Measurements from ENCODE around the gene PCDHAC1. TPM values are rescaled to one million over a fixed set of nuclear protein-coding genes. Genes with fewer than 3 reads are reported as not detected.
"Not testable (repeated sequence)": the region's sequence is repeated elsewhere in the genome, so short reads cannot be mapped to it uniquely, and the experiment has no call there.

The PCDHAC1 gene
- total RNA-seq (2014; rRNA removed) (4.8 and 6.2 TPM in 2 replicates), Bru-seq, nascent RNA (percentile 81 among the genes with signal in this experiment), BruChase-seq, experiment 1, labeled RNA remaining after a 6-hour chase (percentile 93 among the genes with signal in this experiment), BruChase-seq, experiment 2, labeled RNA remaining after a 2-hour chase (percentile 85 among the genes with signal in this experiment)
- long read RNA-seq, full-length matches to known transcripts, result 20 of 20 reads
- long read RNA-seq, partial matches to known transcripts, result 0 of 20 reads
- long read RNA-seq, other reads (novel, unspliced or antisense), result 0 of 20 reads

GRCh38 chr5:140925806-140926442 is at the start of gene PCDHAC1:
PCDHAC1 (plus strand) TSS chr5:140926299; CDS start chr5:140926893, 594 bp downstream.
- peak within 1 kb of the TSS; percentile 90 for H2AFZ ChIP-seq (ENCODE audit: low read length)
- DNase-seq (peak; percentile 3), ATAC-seq (peak; percentile 76)
- H3K4me3 ChIP-seq (ENCODE audit: low read length), result peak within 1 kb of the TSS; percentile 91
- no peaks in the 10 kb centered on the region for H4K20me1 ChIP-seq (ENCODE audit: low read length)
- no peaks in the 10 kb centered on the region for H3K9me2 ChIP-seq (replicated peaks; ENCODE audit: low read length)
- no peaks in the 10 kb centered on the region for H3K36me3 ChIP-seq (ENCODE audit: low read depth, low read length)
- H3K4me1 ChIP-seq (ENCODE audit: insufficient read depth, low read length), result peaks cover 8% of the 10 kb centered on the region
- H3K27me3 ChIP-seq (ENCODE audit: low read length), result no peaks in the 10 kb centered on the region
- H3K4me2 ChIP-seq (ENCODE audit: low read length), result peak within 1 kb of the TSS; percentile 91
- no peaks in the 10 kb centered on the region for H3K9me3 ChIP-seq (ENCODE audit: low read length)
- ChIA-PET CTCF (interaction anchor here (0.7 to 2.7 kb wide), 4 partner anchors 43 to 206 kb away, joined by 3 to 66 read pairs (median 4); no protein-coding TSS in a partner anchor), POLR2A (ENCODE audit: unreplicated experiment) (interaction anchor here (0.6 to 0.7 kb wide), 2 partner anchors 78 to 104 kb away, joined by 3 to 5 read pairs; partner anchors contain the start of gene PCDHA5)
- no peaks in the 10 kb centered on the region for H3F3A ChIP-seq (ENCODE audit: low read length, unreplicated experiment)
- peak within 1 kb of the TSS; percentile 45 for H3K27ac ChIP-seq (ENCODE audit: low read length)
- peaks cover 12% of the 10 kb centered on the region; the same call in 1 of the 2 replicates for H3K79me2 ChIP-seq (ENCODE audit: low read length)
- intact Hi-C loops (cut with micrococcal nuclease), result loop anchor here (1.0 to 5.0 kb wide), 5 partner anchors 41 to 114 kb away; partner anchors contain the start of genes PCDHA12, PCDHA13 and PCDHAC2
- peak within 1 kb of the TSS; percentile 63 for H3K9ac ChIP-seq (ENCODE audit: low read length)
- no TSS peak for BruUV-seq (replicated peaks)
- TF ChIP-seq EZH2phosphoT487 (IDR thresholded peaks at IDR 0.05; ENCODE audit: borderline replicate concordance, low read length) (no peak), EZH2 (IDR thresholded peaks at IDR 0.05; ENCODE audit: low read length, unreplicated experiment) (no peak), CTCF (conservative IDR thresholded peaks at IDR 0.05; ENCODE audit: low read depth, low read length) (no peak)

GRCh38 chr5:140876541-140877261 is 49.4 kb upstream of the PCDHAC1 start:
- DNase-seq; H3K27me3 ChIP-seq (ENCODE audit: low read length); H3K9me3 ChIP-seq (ENCODE audit: low read length); H3K36me3 ChIP-seq (ENCODE audit: low read depth, low read length); intact Hi-C loops (cut with micrococcal nuclease); BruUV-seq (replicated peaks); H3F3A ChIP-seq (ENCODE audit: low read length, unreplicated experiment); ATAC-seq; H3K79me2 ChIP-seq (ENCODE audit: low read length); H4K20me1 ChIP-seq (ENCODE audit: low read length); H2AFZ ChIP-seq (ENCODE audit: low read length); H3K4me3 ChIP-seq (ENCODE audit: low read length); CTCF ChIA-PET; H3K9me2 ChIP-seq (replicated peaks; ENCODE audit: low read length); H3K27ac ChIP-seq (ENCODE audit: low read length); H3K9ac ChIP-seq (ENCODE audit: low read length); POLR2A ChIA-PET (ENCODE audit: unreplicated experiment): not testable (repeated sequence)
- peaks cover 22% of the 10 kb centered on the region for H3K4me1 ChIP-seq (ENCODE audit: insufficient read depth, low read length)
- 0 out of 2 replicates have a peak overlapping the region, but pooled peaks have one; percentile 89 for H3K4me2 ChIP-seq (ENCODE audit: low read length)

- no peaks in the 10 kb centered on the region for H3K9me2 ChIP-seq (replicated peaks; ENCODE audit: low read length)
- no peak overlapping the region for H3K9ac ChIP-seq (ENCODE audit: low read length)
- no peak overlapping the region for H3K4me2 ChIP-seq (ENCODE audit: low read length)
- H3K4me1 ChIP-seq (ENCODE audit: insufficient read depth, low read length), result peaks cover 23% of the 10 kb centered on the region
- TF ChIP-seq CTCF (conservative IDR thresholded peaks at IDR 0.05; ENCODE audit: low read depth, low read length), result no peak
- no peak for TF ChIP-seq EZH2phosphoT487 (IDR thresholded peaks at IDR 0.05; ENCODE audit: borderline replicate concordance, low read length)
- no peak for TF ChIP-seq EZH2 (IDR thresholded peaks at IDR 0.05; ENCODE audit: low read length, unreplicated experiment)
- H3K27ac ChIP-seq (ENCODE audit: low read length), result no peak overlapping the region
- intact Hi-C loops (cut with micrococcal nuclease), result no loop called here
- POLR2A ChIA-PET (ENCODE audit: unreplicated experiment), result no interaction called here
- H2AFZ ChIP-seq (ENCODE audit: low read length), result no peak overlapping the region
- ATAC-seq (no peak), DNase-seq (no peak)
- no TSS peak for BruUV-seq (replicated peaks)
- no peaks in the 10 kb centered on the region for H3K36me3 ChIP-seq (ENCODE audit: low read depth, low read length)
- CTCF ChIA-PET, result no interaction called here
- H3K27me3 ChIP-seq (ENCODE audit: low read length), result no peaks in the 10 kb centered on the region
- H3K79me2 ChIP-seq (ENCODE audit: low read length), result peaks cover 9% of the 10 kb centered on the region; the same call in 1 of the 2 replicates
- no peaks in the 10 kb centered on the region for H4K20me1 ChIP-seq (ENCODE audit: low read length)
- H3F3A ChIP-seq (ENCODE audit: low read length, unreplicated experiment), result no peaks in the 10 kb centered on the region
- no peaks in the 10 kb centered on the region for H3K9me3 ChIP-seq (ENCODE audit: low read length)
- no peak overlapping the region for H3K4me3 ChIP-seq (ENCODE audit: low read length)
Observed at GRCh38 chr5:140877262-140877581, 48.9 kb upstream of the PCDHAC1 start.

Measured in PC-3 (cell line).